G401 (cell line): ENCODE measurements around the gene NAGS. TPM values are rescaled to one million over a fixed set of nuclear protein-coding genes. Genes with fewer than 3 reads are reported as not detected.
"Not testable (repeated sequence)": the region's sequence is repeated elsewhere in the genome, so short reads cannot be mapped to it uniquely, and the experiment has no call there.

Source experiments
- DNase-seq: peaks from one replicate; pipeline ENCODE4 v3.0.0-alpha.2; 2015; ENCODE audit warnings: low spot score
- in situ Hi-C: cut with HindIII; loops from 2 replicates; pipeline ENCODE4 v1.10.0; 2016; ENCODE audit warnings: low sequenced_read_pairs, mixed read lengths
- total RNA-seq: library from RNA; depleted of rRNA; stranded (reverse); fragments of >200 nt; shearing (Covaris generic); gene quantifications from 2 replicates; pipeline ENCODE4 v1.2.3, GENCODE V29; 2014

The NAGS gene
- total RNA-seq, 1 experiment from 2014 or later, result 4.7 TPM

GRCh38 chr17:43982171-43982570 lies 22.3 kb upstream of the NAGS start:
- in situ Hi-C loops, result no loop called here

GRCh38 chr17:43983196-43983514 lies 21.3 kb upstream of the NAGS start:
- no peak for DNase-seq
- in situ Hi-C loops, result no loop called here

More at GRCh38 chr17:43982171-43982570, 22.3 kb upstream of the NAGS start:
- DNase-seq, result no peak

- DNase-seq, result no peak
- in situ Hi-C loops, result no loop called here
Observed at GRCh38 chr17:43983515-43984411, 20.7 kb upstream of the NAGS start.

- in situ Hi-C loops, result no loop called here
- no peak for DNase-seq
Observed at GRCh38 chr17:43984521-43984920, 19.9 kb upstream of the NAGS start.

- no peak for DNase-seq
Observed at GRCh38 chr17:43986225-43986981, 18.0 kb upstream of the NAGS start.

GRCh38 chr17:43987131-43988021 lies 17.0 kb upstream of the NAGS start:
- in situ Hi-C loops, result no loop called here
- no peak for DNase-seq

More at GRCh38 chr17:43986225-43986981, 18.0 kb upstream of the NAGS start:
- in situ Hi-C loops, result no loop called here

- no peak for DNase-seq
- in situ Hi-C loops, result no loop called here
Observed at GRCh38 chr17:43988301-43988700, 16.1 kb upstream of the NAGS start.

GRCh38 chr17:43992641-43993040 lies 11.8 kb upstream of the NAGS start:
- no peak for DNase-seq
- in situ Hi-C loops, result no loop called here

- in situ Hi-C loops, result no loop called here
- peak; percentile 36 for DNase-seq
Observed at GRCh38 chr17:43994272-43995149, 9.9 kb upstream of the NAGS start.

GRCh38 chr17:43995150-43995471 lies 9.3 kb upstream of the NAGS start:
- no peak for DNase-seq
- in situ Hi-C loops, result no loop called here

GRCh38 chr17:43997180-43997579 lies 7.2 kb upstream of the NAGS start:
- DNase-seq, in situ Hi-C loops: not testable (repeated sequence)

GRCh38 chr17:43998552-43998951 lies 5.9 kb upstream of the NAGS start:
- in situ Hi-C loops, result no loop called here

GRCh38 chr17:43999024-43999423 lies 5.4 kb upstream of the NAGS start:
- in situ Hi-C loops, result no loop called here
- no peak for DNase-seq

More at GRCh38 chr17:43998552-43998951, 5.9 kb upstream of the NAGS start:
- no peak for DNase-seq

- in situ Hi-C loops, result no loop called here
- DNase-seq, result no peak
Observed at GRCh38 chr17:44000141-44000860, 4.1 kb upstream of the NAGS start.

GRCh38 chr17:44000871-44001460 lies 3.5 kb upstream of the NAGS start:
- DNase-seq, result no peak
- in situ Hi-C loops, result no loop called here

- no peak for DNase-seq
- in situ Hi-C loops, result no loop called here
Observed at GRCh38 chr17:44001461-44001920, 2.9 kb upstream of the NAGS start.

GRCh38 chr17:44002141-44002848 lies 2.1 kb upstream of the NAGS start:
- no peak for DNase-seq
- in situ Hi-C loops, result no loop called here
